ENCODE data around the gene MYADML2.

Gene MYADML2

DNA sequence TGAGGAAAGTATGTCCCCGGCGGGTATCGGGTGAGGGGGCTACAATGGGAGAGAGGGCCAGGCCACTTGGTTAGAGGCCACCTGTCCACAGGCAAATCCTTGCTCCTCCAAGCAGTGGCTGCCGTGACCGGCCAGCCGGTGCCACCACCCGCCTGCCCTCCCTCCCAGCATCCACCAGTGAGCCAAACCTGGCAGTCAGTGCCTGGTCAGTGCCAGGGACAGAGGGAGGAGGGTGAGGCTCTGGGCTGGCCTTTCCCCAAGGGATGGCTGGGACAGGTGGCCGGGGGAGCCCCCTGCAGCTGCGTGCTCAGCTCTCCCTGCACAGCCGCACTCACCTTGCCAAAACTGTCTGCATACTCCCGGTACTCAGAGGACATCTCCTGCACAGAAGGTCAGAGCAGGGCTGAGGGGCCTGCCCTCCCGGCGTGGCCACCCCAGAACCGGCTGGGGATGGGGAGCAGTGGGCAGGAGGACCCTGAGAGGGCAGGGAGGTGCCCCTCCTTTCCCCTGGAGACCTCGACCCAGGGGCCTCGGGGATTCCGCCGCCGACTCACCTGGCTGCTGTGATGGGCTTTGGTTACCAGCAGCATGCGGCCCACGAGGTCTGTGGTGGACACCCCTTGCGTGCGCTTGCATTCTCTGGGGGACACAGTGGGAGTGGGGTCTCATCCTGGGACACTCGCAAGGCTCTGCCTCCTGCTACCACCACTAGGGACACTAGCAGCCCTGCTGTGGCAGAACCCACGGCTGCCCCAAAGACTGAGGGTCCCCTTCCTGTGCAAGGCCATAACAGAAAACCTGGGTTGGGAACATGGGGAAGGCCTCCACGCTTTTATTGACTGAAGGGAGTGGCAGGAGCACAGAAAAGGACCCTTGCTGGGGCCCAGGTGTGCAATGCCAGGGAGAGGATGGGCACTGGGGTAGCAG lies 39.6 kb downstream of the MYADML2 start:
- DNase-seq (ENCODE audit: low read depth) = no peak
- no peak overlapping the region for H3K4me3 ChIP-seq (ENCODE audit: low read length)
- TF ChIP-seq, protein P1, sequence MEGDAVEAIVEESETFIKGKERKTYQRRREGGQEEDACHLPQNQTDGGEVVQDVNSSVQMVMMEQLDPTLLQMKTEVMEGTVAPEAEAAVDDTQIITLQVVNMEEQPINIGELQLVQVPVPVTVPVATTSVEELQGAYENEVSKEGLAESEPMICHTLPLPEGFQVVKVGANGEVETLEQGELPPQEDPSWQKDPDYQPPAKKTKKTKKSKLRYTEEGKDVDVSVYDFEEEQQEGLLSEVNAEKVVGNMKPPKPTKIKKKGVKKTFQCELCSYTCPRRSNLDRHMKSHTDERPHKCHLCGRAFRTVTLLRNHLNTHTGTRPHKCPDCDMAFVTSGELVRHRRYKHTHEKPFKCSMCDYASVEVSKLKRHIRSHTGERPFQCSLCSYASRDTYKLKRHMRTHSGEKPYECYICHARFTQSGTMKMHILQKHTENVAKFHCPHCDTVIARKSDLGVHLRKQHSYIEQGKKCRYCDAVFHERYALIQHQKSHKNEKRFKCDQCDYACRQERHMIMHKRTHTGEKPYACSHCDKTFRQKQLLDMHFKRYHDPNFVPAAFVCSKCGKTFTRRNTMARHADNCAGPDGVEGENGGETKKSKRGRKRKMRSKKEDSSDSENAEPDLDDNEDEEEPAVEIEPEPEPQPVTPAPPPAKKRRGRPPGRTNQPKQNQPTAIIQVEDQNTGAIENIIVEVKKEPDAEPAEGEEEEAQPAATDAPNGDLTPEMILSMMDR (conservative IDR thresholded peaks at IDR 0.05; ENCODE audit: low read depth, low read length) = no peak

DNA sequence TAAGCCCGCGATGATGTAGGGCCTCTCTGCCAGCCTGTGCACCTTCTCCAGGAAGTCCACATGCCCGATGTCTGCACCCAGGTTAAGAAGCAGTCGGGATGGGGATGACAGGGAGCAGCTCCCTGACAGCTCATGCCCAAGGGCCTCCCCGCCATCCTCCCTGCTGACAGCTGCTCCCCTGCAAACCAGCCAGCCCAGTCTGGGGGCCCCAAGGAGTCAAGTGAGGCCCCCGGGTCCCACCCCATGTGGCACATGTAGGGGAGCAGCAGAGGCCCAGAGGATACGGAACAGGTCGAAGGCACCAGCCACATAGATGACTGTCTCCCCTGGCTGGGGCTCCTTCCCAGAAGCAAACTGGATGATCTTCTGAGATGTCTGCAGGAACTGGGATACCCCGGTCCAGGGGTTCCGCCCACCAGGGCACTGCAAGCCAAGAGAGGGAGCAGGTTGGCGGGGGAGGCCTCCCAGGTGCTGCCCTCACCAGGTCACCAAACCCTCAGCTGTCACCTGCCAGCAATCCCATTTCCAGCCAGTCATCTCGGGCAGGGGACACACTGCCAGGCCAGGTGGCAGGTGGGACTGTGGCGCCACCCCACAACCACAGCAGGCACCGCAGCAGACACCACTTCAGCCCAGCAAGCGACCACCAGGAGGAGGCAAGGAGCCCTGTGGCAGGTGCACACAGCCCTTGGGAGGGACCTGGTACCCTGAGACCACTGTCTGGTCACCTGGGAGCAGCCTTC lies 40.4 kb downstream of the MYADML2 start:
- no peak overlapping the region for H3K4me3 ChIP-seq (ENCODE audit: low read length)
- TF ChIP-seq, protein P1 (conservative IDR thresholded peaks at IDR 0.05; ENCODE audit: low read depth, low read length) = peak; percentile 33
- no peak for DNase-seq (ENCODE audit: low read depth)

DNA sequence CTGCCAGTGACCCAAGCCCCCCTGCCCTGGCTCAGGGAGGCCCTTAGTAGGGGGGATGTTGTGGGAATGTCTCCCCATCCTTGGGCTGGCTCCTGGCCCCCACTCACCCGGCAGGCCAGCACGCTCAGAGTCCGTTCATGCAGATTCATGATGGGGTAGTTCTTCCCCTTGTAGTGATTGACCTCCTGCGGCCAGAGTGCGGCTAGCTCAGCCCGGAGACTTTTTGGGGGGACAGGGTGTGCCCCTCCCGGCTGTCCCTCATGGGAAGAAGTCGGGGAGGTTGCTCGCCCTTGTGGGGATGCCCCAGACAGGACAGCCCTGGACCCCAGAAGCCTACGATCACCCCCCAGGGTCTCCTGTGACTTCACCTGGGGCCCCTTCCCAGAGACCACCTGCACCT lies 41.0 kb downstream of the MYADML2 start:
- no peak overlapping the region for H3K4me3 ChIP-seq (ENCODE audit: low read length)
- TF ChIP-seq, protein P1 (conservative IDR thresholded peaks at IDR 0.05; ENCODE audit: low read depth, low read length) = no peak
- DNase-seq (ENCODE audit: low read depth) = no peak

DNA sequence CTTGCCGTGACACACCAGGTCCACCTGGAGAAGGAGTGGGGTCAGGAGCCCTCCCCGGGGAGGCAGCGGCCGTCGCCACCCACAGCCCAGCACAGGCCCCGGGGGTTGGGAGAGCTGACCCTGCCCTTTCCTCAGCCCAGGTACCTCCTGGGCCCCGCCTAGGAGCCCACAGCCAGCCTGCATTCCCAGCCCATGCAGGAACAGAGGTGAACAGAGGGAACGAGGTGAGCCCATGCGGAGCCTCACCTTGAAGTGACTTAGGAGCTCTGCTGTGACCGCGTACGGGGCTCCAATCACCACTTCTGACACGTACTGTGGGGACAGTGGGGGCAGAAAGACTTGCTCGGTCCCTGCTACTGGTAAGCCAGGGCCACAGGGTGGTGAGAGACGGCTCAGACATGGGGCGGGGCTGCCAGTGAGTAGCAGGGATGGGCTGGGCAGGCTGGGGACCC lies 41.6 kb downstream of the MYADML2 start:
- no peak for DNase-seq (ENCODE audit: low read depth)
- TF ChIP-seq, protein P1 (conservative IDR thresholded peaks at IDR 0.05; ENCODE audit: low read depth, low read length) = no peak
- no peak overlapping the region for H3K4me3 ChIP-seq (ENCODE audit: low read length)

DNA sequence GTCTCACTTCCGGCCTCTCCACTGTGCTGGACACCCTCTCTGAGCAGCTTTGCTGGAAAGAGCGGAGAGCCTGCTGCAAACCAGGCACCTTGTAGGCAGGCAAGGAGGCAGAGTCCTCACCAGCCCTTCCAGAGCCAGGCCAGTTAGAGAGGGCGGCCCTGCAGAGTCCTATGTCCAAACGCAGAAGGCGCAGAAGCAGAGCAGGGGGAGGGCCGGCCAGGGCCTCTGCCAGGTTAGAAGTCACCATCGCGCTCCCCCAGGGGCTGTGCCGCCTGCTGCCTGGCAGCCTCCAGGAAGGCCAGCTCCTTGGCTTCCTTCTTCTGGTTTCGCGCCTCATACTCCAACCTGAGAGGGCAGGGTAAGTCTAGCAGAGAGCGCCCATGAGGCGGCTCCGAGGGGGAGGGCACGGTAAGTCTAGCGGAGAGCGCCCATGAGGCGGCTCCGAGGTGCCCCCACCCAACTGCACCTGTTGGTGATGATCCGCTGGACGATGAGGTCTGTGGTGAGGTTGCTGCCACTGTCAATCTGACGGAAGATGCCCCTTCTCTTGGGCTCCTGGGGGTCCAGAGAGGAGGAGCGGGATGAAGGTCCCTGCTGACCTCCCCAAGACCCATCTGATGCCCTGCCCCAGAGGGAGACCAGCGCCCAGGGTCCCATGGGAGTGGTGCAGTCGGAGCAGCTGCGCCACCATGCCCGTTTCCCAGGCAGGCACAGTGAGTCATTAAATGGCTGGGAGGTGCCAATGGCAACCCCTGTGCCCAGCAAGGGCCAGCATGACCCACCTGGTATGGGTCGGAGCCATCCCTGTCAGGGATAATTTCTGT lies 42.2 kb downstream of the MYADML2 start:
- no peak for DNase-seq (ENCODE audit: low read depth)
- TF ChIP-seq, protein P1 (conservative IDR thresholded peaks at IDR 0.05; ENCODE audit: low read depth, low read length) = no peak

DNA sequence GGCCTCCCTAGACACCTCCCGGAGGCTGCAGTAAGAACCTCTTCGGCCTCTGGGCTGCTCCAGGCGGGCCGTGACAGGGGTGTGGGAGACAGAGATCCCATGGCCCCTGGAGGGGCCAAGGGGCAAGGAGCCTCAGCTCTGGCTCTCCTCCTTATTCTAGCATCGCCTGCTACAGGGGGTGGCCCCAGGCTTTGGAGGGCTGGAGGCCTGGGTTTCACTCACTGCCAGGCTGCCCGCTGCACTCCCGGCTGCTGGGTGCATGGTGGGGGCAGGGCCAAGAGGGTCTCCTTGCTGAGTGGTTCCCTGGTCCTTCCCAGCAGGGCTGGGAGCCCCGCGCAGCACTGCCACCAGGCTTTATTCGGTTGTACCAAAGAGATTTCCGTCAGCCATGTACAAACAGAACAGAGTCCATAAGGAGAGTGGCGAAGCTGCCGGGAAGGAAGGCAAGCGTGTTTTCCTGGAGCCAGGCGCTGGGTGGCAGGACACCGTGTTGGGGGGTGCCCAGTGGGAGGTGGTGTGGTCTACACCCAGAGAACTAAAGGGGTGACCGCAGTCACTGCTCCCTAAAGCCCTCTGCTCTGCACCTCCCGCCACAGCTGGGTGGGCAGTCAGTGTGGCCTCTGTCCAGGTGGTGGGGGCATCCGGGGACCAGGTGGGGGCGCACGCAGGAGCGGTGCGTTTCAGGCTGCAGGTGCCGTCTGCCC lies 43.0 kb downstream of the MYADML2 start:
- no peak for DNase-seq (ENCODE audit: low read depth)
- TF ChIP-seq, protein P1 (conservative IDR thresholded peaks at IDR 0.05; ENCODE audit: low read depth, low read length) = no peak
- H3K4me3 ChIP-seq (ENCODE audit: low read length) = no peak overlapping the region

More for the DNA sequence above, 42.2 kb downstream of the MYADML2 start:
- H3K4me3 ChIP-seq (ENCODE audit: low read length) = no peak overlapping the region
